ENCODE results near the gene PXDN. TPM values are rescaled to one million over a fixed set of nuclear protein-coding genes. Genes with fewer than 3 reads are reported as not detected.
A peak's percentile ranks its signal among the peaks of the same experiment; 100 is the strongest.

The PXDN gene
- total and polyA plus RNA-seq, 8 donors: 2.0 to 21.1 (median 4.2) TPM

DNA sequence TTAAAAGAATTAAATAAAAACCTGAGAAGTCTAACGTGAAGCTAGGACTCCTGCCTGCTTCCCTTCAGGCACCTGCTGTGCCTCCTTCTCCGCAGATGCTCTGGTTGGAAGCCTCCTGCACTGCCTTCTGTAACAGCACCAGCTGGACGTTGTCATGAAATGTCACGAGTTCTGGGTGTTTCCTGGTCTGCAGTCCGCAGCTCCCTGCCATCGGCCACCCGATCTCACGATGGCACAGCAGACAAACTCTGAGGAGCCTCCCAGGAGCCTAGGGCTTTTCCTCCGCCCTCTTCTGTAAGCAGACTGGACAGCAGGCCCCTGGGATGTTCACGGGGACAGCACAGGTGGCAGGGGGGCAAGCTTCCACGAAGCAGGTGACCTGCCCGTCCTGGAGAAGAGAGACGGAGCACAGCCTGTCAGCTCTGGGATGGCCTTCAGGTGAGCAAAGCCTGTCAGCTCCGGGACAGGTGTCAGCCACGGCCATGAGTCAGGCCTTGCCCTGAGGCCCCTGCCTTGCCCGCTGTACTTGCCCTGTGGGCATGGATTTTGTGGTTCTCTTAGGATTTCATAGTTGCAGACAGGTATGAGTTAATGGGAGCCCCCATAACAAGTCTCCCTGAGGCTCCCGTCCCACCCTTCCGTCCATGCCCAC is 110.3 kb downstream of the PXDN start:
- 65 to 77% methylated on average over 18 of the region's 18 CpGs for WGBS, 2 donors
- H3K27me3 ChIP-seq: peaks cover 0 to 7% (median 2%) of the 10 kb centered on the region in 4 donors
- H3K9me3 ChIP-seq: no peaks in the 10 kb centered on the region
- no peak for FAIRE-seq
- no peak overlapping the region for H3K4me3 ChIP-seq
- H3K4me1 ChIP-seq: no peaks in the 10 kb centered on the region
- no peak for ATAC-seq
- H3K27ac ChIP-seq: no peak overlapping the region
- TF ChIP-seq, protein P1, sequence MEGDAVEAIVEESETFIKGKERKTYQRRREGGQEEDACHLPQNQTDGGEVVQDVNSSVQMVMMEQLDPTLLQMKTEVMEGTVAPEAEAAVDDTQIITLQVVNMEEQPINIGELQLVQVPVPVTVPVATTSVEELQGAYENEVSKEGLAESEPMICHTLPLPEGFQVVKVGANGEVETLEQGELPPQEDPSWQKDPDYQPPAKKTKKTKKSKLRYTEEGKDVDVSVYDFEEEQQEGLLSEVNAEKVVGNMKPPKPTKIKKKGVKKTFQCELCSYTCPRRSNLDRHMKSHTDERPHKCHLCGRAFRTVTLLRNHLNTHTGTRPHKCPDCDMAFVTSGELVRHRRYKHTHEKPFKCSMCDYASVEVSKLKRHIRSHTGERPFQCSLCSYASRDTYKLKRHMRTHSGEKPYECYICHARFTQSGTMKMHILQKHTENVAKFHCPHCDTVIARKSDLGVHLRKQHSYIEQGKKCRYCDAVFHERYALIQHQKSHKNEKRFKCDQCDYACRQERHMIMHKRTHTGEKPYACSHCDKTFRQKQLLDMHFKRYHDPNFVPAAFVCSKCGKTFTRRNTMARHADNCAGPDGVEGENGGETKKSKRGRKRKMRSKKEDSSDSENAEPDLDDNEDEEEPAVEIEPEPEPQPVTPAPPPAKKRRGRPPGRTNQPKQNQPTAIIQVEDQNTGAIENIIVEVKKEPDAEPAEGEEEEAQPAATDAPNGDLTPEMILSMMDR (IDR thresholded peaks at IDR 0.05): no peak
- H3K36me3 ChIP-seq: no peaks in the 10 kb centered on the region
- no peak for DNase-seq
- intact Hi-C loops (cut with DNase I): no loop called here

DNA sequence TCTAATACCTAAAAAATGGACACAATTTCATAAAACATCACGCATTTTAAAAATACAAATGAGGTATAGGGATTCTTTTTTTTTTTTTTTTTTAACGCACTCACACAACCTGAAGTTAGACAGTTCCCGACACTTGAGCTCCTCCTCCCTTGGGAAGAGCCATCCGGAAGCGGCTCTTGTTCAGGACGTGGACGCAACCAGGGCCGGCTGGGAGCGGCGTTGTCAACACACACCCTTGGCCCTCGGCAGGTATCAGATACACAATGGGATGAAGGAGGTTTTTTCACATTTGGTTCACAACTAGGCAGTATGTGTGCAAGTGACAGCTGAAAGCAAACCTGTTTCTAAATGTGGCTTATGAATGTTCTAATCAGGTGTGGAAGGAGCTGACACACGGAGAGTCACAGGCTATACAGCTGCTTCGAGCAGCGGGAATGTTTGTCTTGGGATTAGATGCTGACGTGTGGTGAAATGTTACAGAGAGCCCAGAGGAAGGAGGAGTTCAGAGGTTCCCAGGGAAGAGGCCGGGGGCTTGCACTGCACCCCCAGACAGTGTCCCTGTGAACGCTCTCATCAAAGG is 111.1 kb downstream of the PXDN start:
- no peak for DNase-seq
- 78 to 87% methylated on average over 17 of the region's 17 CpGs for WGBS, 2 donors
- Histone ChIP-seq H3K27me3 (peaks cover 0 to 9% (median 2%) of the 10 kb centered on the region in 4 donors), H3K4me1 (no peaks in the 10 kb centered on the region), H3K9me3 (no peaks in the 10 kb centered on the region), H3K4me3 (no peak overlapping the region), H3K27ac (no peak overlapping the region), H3K36me3 (no peaks in the 10 kb centered on the region)
- ATAC-seq: no peak
- no peak for FAIRE-seq
- TF ChIP-seq, protein P1 (IDR thresholded peaks at IDR 0.05): no peak
- intact Hi-C loops (cut with DNase I): no loop called here

DNA sequence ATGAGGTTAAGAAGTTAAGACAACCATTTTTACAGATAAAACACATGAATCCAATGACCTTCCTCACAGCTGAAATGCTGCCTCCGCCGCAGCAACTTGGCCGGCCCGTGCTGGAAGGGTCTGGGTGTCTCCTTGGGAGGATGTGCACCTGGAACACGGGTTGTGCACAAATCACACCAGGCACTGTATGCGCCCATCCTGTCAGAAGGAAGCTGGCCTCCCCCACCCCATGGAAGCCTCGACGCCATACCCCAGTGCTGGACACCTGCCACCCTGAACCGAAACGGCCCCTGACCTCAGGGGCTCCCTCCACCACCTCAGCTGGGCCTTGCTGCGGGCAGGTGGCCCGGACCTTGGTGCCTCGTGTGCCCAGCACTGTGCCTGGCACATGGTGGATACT is 111.8 kb downstream of the PXDN start:
- Histone ChIP-seq H3K4me1 (no peaks in the 10 kb centered on the region), H3K4me3 (no peak overlapping the region), H3K27ac (no peak overlapping the region), H3K27me3 (peaks cover 0 to 15% (median 2%) of the 10 kb centered on the region in 4 donors), H3K36me3 (no peaks in the 10 kb centered on the region), H3K9me3 (no peaks in the 10 kb centered on the region)
- TF ChIP-seq, protein P1 (IDR thresholded peaks at IDR 0.05): no peak
- WGBS, 2 donors: 68 to 69% methylated on average over 13 of the region's 13 CpGs
- DNase-seq (no peak), ATAC-seq (no peak), FAIRE-seq (no peak)
- intact Hi-C loops (cut with DNase I): no loop called here

DNA sequence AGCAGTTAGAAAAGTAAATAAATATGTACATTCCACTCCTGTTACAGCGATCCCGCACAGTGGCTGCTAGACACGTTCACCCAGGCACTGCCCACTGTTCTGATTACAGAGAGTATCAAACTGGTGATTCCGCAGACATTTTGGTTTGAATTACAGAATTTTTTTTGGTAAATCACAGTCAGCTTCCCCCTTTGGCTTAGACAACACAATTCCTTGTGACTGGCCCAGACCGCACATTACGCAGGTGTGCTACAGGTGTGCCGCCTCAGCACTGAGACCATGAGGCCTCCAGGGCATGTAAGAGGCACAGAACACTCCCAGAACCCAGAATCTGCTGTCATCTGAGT is 112.3 kb downstream of the PXDN start:
- H3K9me3 ChIP-seq: no peaks in the 10 kb centered on the region
- no peak overlapping the region for H3K4me3 ChIP-seq
- FAIRE-seq (no peak), DNase-seq (no peak), ATAC-seq (peak; percentile 30 to 55 (median 42))
- H3K27me3 ChIP-seq: peaks cover 0 to 16% (median 2%) of the 10 kb centered on the region in 4 donors
- intact Hi-C loops (cut with DNase I): no loop called here
- TF ChIP-seq, protein P1 (IDR thresholded peaks at IDR 0.05): no peak
- 59 to 60% methylated on average over 7 of the region's 7 CpGs for WGBS, 2 donors
- H3K4me1 ChIP-seq: no peaks in the 10 kb centered on the region
- no peak overlapping the region for H3K27ac ChIP-seq
- no peaks in the 10 kb centered on the region for H3K36me3 ChIP-seq
